Upper lobe of left lung (tissue), 4 donors: ENCODE measurements around the gene CRYBB1.

Experiments
- CTCF ChIP-seq, 6 experiments: fragments of 450-650 bp in 4 of 6; fragments of 200-600 bp in 2 of 6; sonication (generic) in 2 of 6; IDR thresholded peaks; one replicate each; pipeline ENCODE4 v1.5.1; 2016 to 2019; ENCODE audit warnings: antibody characterized with exemption in 6 of 6
- POLR2A ChIP-seq, 4 donors: fragments of 450-650 bp; IDR thresholded peaks; one replicate each; pipeline ENCODE4 v1.5.1; 2016 to 2017; ENCODE audit warnings: antibody characterized with exemption in 4 of 4, mild to moderate bottlenecking in 2 of 4
- POLR2AphosphoS5 ChIP-seq, 2 donors: sonication (generic); formaldehyde crosslinking; IDR thresholded peaks; one replicate each; pipeline ENCODE4 v1.5.1; 2017; ENCODE audit warnings: antibody characterized with exemption in 2 of 2

DNA sequence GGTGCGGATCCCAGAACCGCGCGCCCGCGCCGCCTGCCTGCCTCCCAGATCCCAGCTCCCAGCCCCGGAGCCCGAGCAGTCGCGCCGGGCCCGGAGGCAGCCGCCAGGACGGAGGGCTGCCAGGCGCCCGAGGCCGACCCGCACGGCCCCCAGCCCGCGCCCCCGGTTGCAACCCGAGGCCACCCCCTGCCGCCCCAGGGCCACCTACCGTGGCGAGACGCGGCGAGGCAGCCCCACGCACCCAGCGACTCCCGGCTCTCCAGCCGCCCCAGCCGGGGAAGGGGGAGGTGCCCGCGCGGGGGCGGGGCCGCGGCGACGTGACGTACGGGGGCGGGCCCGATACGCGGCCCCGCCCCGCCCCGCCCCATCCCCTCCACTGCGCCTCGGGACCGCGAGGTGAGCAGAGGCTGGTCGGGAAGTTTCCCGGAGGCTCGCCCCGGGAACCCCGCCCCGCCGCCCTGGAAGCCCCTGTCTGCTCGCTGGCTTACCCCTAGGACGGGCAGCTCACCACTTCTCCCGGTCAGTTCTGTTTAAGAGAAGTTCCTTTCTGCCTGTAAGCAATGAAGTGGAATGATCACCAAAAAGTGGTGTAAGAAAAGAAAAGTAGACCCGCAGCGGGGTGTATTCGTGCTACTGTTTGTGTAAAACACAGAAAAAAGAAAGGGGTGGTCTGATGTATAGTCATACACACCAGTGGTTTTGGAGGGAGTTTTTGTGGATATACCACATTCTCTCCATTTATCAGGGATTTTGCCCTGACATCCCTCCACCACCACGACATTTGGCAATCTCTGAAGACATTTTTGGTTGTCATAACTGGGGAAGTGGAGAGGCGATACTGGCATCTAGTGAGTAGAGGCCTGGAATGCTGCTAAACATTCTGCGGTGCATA is 27.7 kb downstream of the CRYBB1 start, which contains the start of gene TPST2:
- TF ChIP-seq POLR2A (IDR thresholded peaks at IDR 0.05) (peak in 2 of 4 donors; percentile 55 to 92), POLR2AphosphoS5 (IDR thresholded peaks at IDR 0.05) (peak; percentile 73 to 94), CTCF (IDR thresholded peaks at IDR 0.05) (peak in 2 of 6 experiments; percentile 9 to 22)
